ACC112 (cell line): Measurements from ENCODE around the gene KLHL42.
"Not testable (repeated sequence)": the region's sequence is repeated elsewhere in the genome, so short reads cannot be mapped to it uniquely, and the experiment has no call there.

Source experiments
- H2AFZ ChIP-seq: fragments of 200-600 bp; sonication (generic); one replicate; pipeline ENCODE4 v1.6.0; 2017; ENCODE audit warnings: antibody characterized with exemption, low read length; ENCODE audit not compliant: unreplicated experiment
- H3K27ac ChIP-seq: fragments of 200-600 bp; sonication (generic); 2 replicates; pipeline ENCODE4 v1.5.1; 2014; ENCODE audit warnings: low read depth, mild to moderate bottlenecking, antibody characterized with exemption, low read length, moderate library complexity
- H3K27me3 ChIP-seq: fragments of 200-600 bp; sonication (generic); 2 replicates; pipeline ENCODE4 v1.6.1; 2014; ENCODE audit warnings: mild to moderate bottlenecking, antibody characterized with exemption, low read length, moderate library complexity, mixed read lengths; ENCODE audit not compliant: insufficient read depth
- H3K36me3 ChIP-seq: fragments of 200-600 bp; sonication (generic); 2 replicates; pipeline ENCODE4 v1.6.1; 2016; ENCODE audit warnings: mild to moderate bottlenecking, antibody characterized with exemption, low read length, moderate library complexity, mixed read lengths; ENCODE audit not compliant: insufficient read depth
- H3K4me1 ChIP-seq: fragments of 200-600 bp; sonication (generic); one replicate; pipeline ENCODE4 v1.6.1; 2016; ENCODE audit warnings: low read length, mixed read lengths; ENCODE audit not compliant: insufficient read depth, unreplicated experiment, control insufficient read depth
- H3K4me3 ChIP-seq: fragments of 200-600 bp; sonication (generic); 2 replicates; pipeline ENCODE4 v1.5.1; 2014; ENCODE audit warnings: mild to moderate bottlenecking, low read depth, low read length
- H3K79me2 ChIP-seq: fragments of 200-600 bp; sonication (generic); one replicate; pipeline ENCODE4 v1.6.0; 2016; ENCODE audit warnings: low read length; ENCODE audit not compliant: control insufficient read depth, unreplicated experiment, insufficient read depth

The KLHL42 gene, protein sequence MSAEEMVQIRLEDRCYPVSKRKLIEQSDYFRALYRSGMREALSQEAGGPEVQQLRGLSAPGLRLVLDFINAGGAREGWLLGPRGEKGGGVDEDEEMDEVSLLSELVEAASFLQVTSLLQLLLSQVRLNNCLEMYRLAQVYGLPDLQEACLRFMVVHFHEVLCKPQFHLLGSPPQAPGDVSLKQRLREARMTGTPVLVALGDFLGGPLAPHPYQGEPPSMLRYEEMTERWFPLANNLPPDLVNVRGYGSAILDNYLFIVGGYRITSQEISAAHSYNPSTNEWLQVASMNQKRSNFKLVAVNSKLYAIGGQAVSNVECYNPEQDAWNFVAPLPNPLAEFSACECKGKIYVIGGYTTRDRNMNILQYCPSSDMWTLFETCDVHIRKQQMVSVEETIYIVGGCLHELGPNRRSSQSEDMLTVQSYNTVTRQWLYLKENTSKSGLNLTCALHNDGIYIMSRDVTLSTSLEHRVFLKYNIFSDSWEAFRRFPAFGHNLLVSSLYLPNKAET

GRCh38 chr12:27779920-27780611 lies at the start of gene KLHL42, which contains the start of gene MANSC4:
KLHL42 (plus strand) TSS chr12:27780233; CDS start chr12:27780331, 98 bp downstream.
MANSC4 (minus strand) TSS chr12:27780236; CDS start chr12:27771276, 8,960 bp downstream.
- Histone ChIP-seq H2AFZ (peak within 1 kb of the TSS; percentile 64), H3K79me2 (peaks cover 38% of the 10 kb centered on the region), H3K27ac (peak within 1 kb of the TSS; percentile 73), H3K36me3 (0 out of 2 replicates have a peak, but pooled peaks cover 4% of the 10 kb centered on the region), H3K4me3 (peak within 1 kb of the TSS; percentile 99), H3K4me1 (peaks cover 15% of the 10 kb centered on the region), H3K27me3 (no peaks in the 10 kb centered on the region)

DNA sequence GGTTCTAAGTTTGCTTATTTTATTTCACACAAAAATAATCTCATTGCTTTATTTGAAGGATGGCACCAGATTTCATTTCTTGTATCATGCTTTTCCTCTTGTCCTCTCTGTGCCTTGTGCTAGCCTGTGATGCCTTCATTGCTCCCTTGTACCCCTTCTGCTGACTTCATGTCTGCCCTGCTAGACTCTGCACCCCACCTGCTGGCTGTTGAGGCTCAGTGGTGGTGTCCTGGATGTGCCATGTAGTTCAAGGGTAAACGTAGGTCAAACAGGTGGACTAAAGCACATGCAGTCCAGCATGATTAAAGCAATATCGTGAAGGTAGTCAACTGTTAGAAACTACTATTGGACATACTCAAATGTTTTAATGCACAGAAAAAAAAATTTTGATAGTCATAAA lies 47.8 kb upstream of the KLHL42 start:
- Histone ChIP-seq H3K36me3 (peaks cover 16% of the 10 kb centered on the region), H3K79me2 (no peaks in the 10 kb centered on the region)

GRCh38 chr12:27733052-27733656 lies 46.9 kb upstream of the KLHL42 start:
- no peaks in the 10 kb centered on the region for H3K4me1 ChIP-seq
- no peaks in the 10 kb centered on the region for H3K27me3 ChIP-seq
- no peak overlapping the region for H3K4me3 ChIP-seq
- H3K27ac ChIP-seq, result no peak overlapping the region
- H2AFZ ChIP-seq, result no peak overlapping the region
- H3K79me2 ChIP-seq, result no peaks in the 10 kb centered on the region
- H3K36me3 ChIP-seq, result peaks cover 21% of the 10 kb centered on the region

More for the DNA sequence above, 47.8 kb upstream of the KLHL42 start:
- no peaks in the 10 kb centered on the region for H3K4me1 ChIP-seq
- H3K4me3 ChIP-seq, result no peak overlapping the region
- no peak overlapping the region for H3K27ac ChIP-seq
- H3K27me3 ChIP-seq, result no peaks in the 10 kb centered on the region
- no peak overlapping the region for H2AFZ ChIP-seq

- H3K36me3 ChIP-seq, result peaks cover 21% of the 10 kb centered on the region
- H3K79me2 ChIP-seq, result no peaks in the 10 kb centered on the region
- H3K27me3 ChIP-seq, result no peaks in the 10 kb centered on the region
- no peak overlapping the region for H3K4me3 ChIP-seq
- no peak overlapping the region for H2AFZ ChIP-seq
- no peak overlapping the region for H3K27ac ChIP-seq
- no peaks in the 10 kb centered on the region for H3K4me1 ChIP-seq
Observed at GRCh38 chr12:27733791-27734190, 46.2 kb upstream of the KLHL42 start.

DNA sequence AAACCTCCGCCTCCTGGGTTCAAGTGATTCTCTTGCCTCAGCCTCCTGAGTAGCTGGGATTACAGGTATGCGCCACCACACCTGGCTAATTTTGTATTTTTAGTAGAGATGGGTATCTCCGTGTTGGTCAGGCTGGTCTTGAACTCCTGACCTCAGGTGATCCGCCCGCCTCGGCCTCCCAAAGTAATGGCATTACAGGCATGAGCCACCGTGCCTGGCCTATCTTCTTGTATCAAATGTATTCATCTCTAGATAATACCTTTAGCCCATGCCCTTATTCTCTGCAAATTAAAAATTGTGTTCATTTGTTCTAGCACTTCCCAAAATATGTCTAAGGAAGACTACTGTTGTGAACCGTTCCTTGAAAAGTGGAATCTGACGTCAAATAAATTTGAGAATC lies 45.7 kb upstream of the KLHL42 start:
- not testable (repeated sequence) for H3K4me3 ChIP-seq, H3K79me2 ChIP-seq, H3K27ac ChIP-seq, H3K27me3 ChIP-seq, H2AFZ ChIP-seq, H3K4me1 ChIP-seq
- H3K36me3 ChIP-seq, result peaks cover 21% of the 10 kb centered on the region

- Histone ChIP-seq H3K27ac (no peak overlapping the region), H3K36me3 (peaks cover 16% of the 10 kb centered on the region; the same call in 1 of the 2 replicates), H3K4me3 (no peak overlapping the region), H3K27me3 (no peaks in the 10 kb centered on the region), H3K4me1 (peaks cover 21% of the 10 kb centered on the region), H2AFZ (no peak overlapping the region), H3K79me2 (peaks cover 3% of the 10 kb centered on the region)
Observed at GRCh38 chr12:27743601-27744000, 36.4 kb upstream of the KLHL42 start.

GRCh38 chr12:27745734-27746133 lies 34.3 kb upstream of the KLHL42 start:
- not testable (repeated sequence) for H2AFZ ChIP-seq, H3K27me3 ChIP-seq, H3K79me2 ChIP-seq, H3K4me3 ChIP-seq, H3K27ac ChIP-seq
- H3K36me3 ChIP-seq, result peaks cover 23% of the 10 kb centered on the region; the same call in 1 of the 2 replicates
- H3K4me1 ChIP-seq, result peaks cover 24% of the 10 kb centered on the region

DNA sequence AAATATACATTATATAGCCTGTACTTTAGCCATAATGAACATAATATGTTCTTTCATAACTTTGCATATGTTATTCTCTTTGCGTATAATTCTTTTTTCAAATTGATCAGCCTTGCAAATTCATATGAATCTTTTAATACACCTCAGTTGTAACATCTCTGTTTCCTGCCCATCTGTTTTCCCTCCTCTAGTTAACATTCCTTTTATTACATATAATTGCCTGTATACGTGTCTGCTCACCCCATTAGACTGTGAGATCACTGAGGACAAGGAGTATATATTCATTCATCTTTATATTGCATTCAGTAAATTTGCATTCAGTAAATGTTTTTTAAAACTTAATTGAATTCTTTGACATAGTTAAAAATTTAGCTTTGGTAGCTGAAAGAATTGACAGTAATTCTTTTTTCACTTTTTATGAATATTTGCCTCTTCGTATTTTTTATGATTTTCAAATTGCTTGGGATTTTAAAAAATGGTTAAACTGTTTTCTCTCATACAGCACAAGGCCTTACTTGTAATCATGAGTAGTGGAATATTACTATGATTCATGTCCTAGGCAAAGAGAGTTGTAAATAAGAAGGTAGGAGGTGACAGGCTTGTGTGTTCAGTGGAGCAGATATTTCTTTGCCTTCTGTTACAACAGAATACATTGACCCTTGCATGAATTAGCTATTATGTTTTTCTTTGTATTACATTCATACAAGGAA lies 32.8 kb upstream of the KLHL42 start:
- Histone ChIP-seq H3K4me1 (peaks cover 24% of the 10 kb centered on the region), H2AFZ (no peak overlapping the region), H3K4me3 (peak overlapping the region; percentile 23; the same call in 1 of the 2 replicates), H3K36me3 (0 out of 2 replicates have a peak, but pooled peaks cover 19% of the 10 kb centered on the region), H3K27me3 (no peaks in the 10 kb centered on the region), H3K79me2 (peaks cover 6% of the 10 kb centered on the region), H3K27ac (peak overlapping the region; percentile 95)

DNA sequence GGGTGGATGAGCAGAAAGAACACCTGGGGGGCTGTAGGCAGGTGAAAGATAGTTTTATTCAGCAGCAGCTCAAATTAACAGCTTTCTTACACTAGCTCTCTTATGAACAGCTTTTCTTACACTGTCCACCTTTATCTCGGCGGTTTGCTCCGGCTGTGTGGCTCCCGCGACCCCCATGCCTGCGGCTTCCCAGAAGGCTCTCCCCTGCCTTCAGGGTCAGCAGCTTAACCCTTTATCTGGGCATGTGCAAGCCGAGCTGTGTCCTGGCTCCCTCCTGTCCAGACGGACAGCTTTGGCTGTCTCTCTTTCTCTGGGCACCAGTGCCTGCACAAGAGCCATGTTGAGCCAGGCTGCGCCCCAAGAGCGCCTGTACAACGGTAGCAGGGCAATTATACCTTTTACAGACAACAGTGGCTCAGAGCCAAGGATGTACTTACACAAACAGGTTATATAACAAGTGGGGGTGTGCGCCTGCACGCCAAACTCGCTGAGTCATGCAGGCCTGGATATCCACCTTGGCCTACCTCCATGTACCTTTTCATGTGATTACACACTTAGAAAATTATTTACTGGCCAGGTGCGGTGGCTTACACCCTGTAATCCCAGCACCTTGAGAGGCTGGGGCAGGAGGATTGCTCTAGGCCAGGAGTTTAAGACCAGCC lies 28.5 kb upstream of the KLHL42 start:
- Histone ChIP-seq H3K79me2 (peaks cover 3% of the 10 kb centered on the region), H3K27me3 (no peaks in the 10 kb centered on the region), H3K4me1 (peaks cover 19% of the 10 kb centered on the region), H3K4me3 (no peak overlapping the region), H2AFZ (no peak overlapping the region), H3K36me3 (peaks cover 19% of the 10 kb centered on the region; the same call in 1 of the 2 replicates), H3K27ac (no peak overlapping the region)
